Liver (tissue), 3 donors: ENCODE data around the gene ELN.

Source experiments
- CTCF ChIP-seq: fragments of 150-350 bp; IDR thresholded peaks from 2 replicates; pipeline ENCODE4 v1.5.1; 2017; ENCODE audit warnings: improper control_type of control experiment, low read depth, low read length; ENCODE audit not compliant: missing input control
- HNF4G ChIP-seq: IDR thresholded peaks from 2 replicates; pipeline ENCODE4 v1.6.1; 2016; ENCODE audit warnings: antibody characterized with exemption
- RAD21 ChIP-seq, 2 donors: IDR thresholded peaks; 2 replicates each; pipeline ENCODE4 v1.6.1; 2016; ENCODE audit warnings: antibody characterized with exemption in 2 of 2, mild to moderate bottlenecking in 2 of 2
- SP1 ChIP-seq: IDR thresholded peaks from 2 replicates; pipeline ENCODE4 v1.6.1; 2018; ENCODE audit warnings: antibody characterized with exemption, mild to moderate bottlenecking
- YY1 ChIP-seq: IDR thresholded peaks from 2 replicates; pipeline ENCODE4 v1.6.1; 2016; ENCODE audit warnings: antibody characterized with exemption, mild to moderate bottlenecking
- ZBTB33 ChIP-seq: IDR thresholded peaks from 2 replicates; pipeline ENCODE4 v1.6.1; 2016; ENCODE audit warnings: antibody characterized with exemption
- donor health status: healthy.
- donor health status: healthy.

GRCh38 chr7:74056096-74056915 lies 28.3 kb downstream of the ELN start:
- TF ChIP-seq YY1 (no peak), ZBTB33 (no peak), CTCF (no peak), HNF4G (no peak), SP1 (no peak), RAD21 (IDR thresholded peaks at IDR 0.05) (no peak)
